ENCODE results near the gene HDAC5. TPM values are rescaled to one million over a fixed set of nuclear protein-coding genes. Genes with fewer than 3 reads are reported as not detected.

The HDAC5 gene
- total RNA-seq, 2 experiments from 2014 or later = 24.0 to 24.9 TPM

DNA sequence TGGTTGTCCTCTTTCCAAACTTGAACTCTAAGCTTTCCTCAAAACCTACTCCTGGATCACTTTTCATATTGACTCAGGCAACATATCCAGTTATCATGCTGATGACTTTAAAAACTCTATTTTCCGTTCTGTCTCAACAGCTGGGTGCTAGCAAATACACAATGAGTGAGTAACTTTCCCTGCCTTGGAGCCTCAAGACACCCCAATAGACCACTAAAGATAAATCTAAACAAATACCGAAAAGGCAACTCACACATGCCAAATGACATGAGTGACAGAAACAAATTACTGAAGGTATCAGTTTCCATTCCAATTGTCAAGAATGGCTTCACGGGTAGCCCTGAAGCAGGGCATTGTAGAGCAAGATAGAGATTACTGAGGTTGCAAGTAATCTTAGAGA lies 93.0 kb downstream of the HDAC5 start:
- peaks cover 21% of the 10 kb centered on the region for H3K4me1 Mint-ChIP-seq (ENCODE audit: low read depth)
- no peaks in the 10 kb centered on the region for H3K9me3 Mint-ChIP-seq (ENCODE audit: insufficient read depth)
- DNase-seq (no peak), ATAC-seq (no peak)
- H3K27ac Mint-ChIP-seq = no peak overlapping the region
- no peak overlapping the region for H3K4me3 Mint-ChIP-seq
- H3K36me3 Mint-ChIP-seq (ENCODE audit: low read depth) = peaks cover 28% of the 10 kb centered on the region
- ChIA-PET POLR2A (no interaction called here), CTCF (interaction anchor here (0.8 to 4.8 kb wide), 3 partner anchors 11 to 121 kb away, joined by 3 to 34 read pairs (median 7); no protein-coding TSS in a partner anchor)
- no peaks in the 10 kb centered on the region for H3K27me3 Mint-ChIP-seq (ENCODE audit: low read depth)

DNA sequence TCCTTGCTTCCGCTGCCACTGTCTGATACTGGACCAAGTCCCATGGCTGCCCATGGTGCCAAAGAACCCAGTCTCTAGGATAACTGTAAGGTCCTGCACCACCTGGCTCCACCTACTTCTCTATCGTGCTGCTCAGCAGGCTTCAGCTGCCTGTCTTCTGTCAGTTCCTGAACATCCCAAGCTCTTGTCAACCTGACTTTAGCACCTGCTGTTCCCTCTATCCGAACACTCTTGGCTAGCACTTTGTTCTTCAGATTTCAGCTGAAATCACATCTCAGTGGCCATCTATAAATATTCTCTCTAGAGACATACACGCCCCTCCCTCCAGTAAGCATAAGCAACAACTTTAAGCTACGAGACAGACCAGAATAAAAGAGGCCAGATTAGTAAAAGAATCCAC lies 93.7 kb downstream of the HDAC5 start:
- H3K27ac Mint-ChIP-seq = peak overlapping the region; percentile 1
- ChIA-PET POLR2A (no interaction called here), CTCF (interaction anchor here (0.8 to 4.8 kb wide), 3 partner anchors 11 to 120 kb away, joined by 3 to 34 read pairs (median 7); no protein-coding TSS in a partner anchor)
- H3K4me1 Mint-ChIP-seq (ENCODE audit: low read depth) = peaks cover 21% of the 10 kb centered on the region
- H3K9me3 Mint-ChIP-seq (ENCODE audit: insufficient read depth) = no peaks in the 10 kb centered on the region
- no peaks in the 10 kb centered on the region for H3K27me3 Mint-ChIP-seq (ENCODE audit: low read depth)
- no peak overlapping the region for H3K4me3 Mint-ChIP-seq
- ATAC-seq (no peak), DNase-seq (no peak)
- peaks cover 28% of the 10 kb centered on the region for H3K36me3 Mint-ChIP-seq (ENCODE audit: low read depth)

Other genes with a start within 250 kb of the HDAC5 start
- gene MPP2, start 216.1 kb downstream of the HDAC5 start, total RNA-seq = 1 to 10 TPM; 1.2 to 1.8 TPM
- gene PPY, start 181.2 kb downstream of the HDAC5 start, total RNA-seq = not detected
- gene PYY, start 169.7 kb downstream of the HDAC5 start, total RNA-seq = not detected
- under 1 TPM; 0.68 to 0.78 TPM for gene NAGS, start 119.0 kb downstream of the HDAC5 start, total RNA-seq
- 10 to 100 TPM; 24.3 to 26.0 TPM for gene TMEM101, start 108.7 kb downstream of the HDAC5 start, total RNA-seq
- gene LSM12, start 57.0 kb downstream of the HDAC5 start, total RNA-seq = 10 to 100 TPM; 61.9 to 62.5 TPM
- gene G6PC3, start 52.9 kb downstream of the HDAC5 start, total RNA-seq = 10 to 100 TPM; 19.3 to 19.7 TPM
- gene HROB, start 18.3 kb upstream of the HDAC5 start, total RNA-seq = 10 to 100 TPM; 16.4 to 18.0 TPM
- under 1 TPM; 0.26 to 0.42 TPM for gene ASB16, start 47.1 kb upstream of the HDAC5 start, total RNA-seq
- gene TMUB2, start 63.3 kb upstream of the HDAC5 start, total RNA-seq = 10 to 100 TPM; 26.7 to 27.9 TPM
- 100 to 1,000 TPM; 116 to 120 TPM for gene ATXN7L3, start 76.2 kb upstream of the HDAC5 start, total RNA-seq
- 100 to 1,000 TPM; 165 to 182 TPM for gene UBTF, start 96.0 kb upstream of the HDAC5 start, total RNA-seq
- not detected for gene SLC4A1, start 144.5 kb upstream of the HDAC5 start, total RNA-seq
- under 1 TPM in 1 of 2 experiments, not detected in 1; 0.18 TPM for gene RUNDC3A, start 185.0 kb upstream of the HDAC5 start, total RNA-seq
- 100 to 1,000 TPM; 140 to 141 TPM for gene SLC25A39, start 201.2 kb upstream of the HDAC5 start, total RNA-seq
- 10 to 100 TPM; 45.6 to 46.7 TPM for gene GRN, start 221.7 kb upstream of the HDAC5 start, total RNA-seq
- gene FAM171A2, start 240.2 kb upstream of the HDAC5 start, total RNA-seq = under 1 TPM; 0.37 to 0.45 TPM